ENCODE data around the gene ARMC9.

ARMC9 gene

DNA sequence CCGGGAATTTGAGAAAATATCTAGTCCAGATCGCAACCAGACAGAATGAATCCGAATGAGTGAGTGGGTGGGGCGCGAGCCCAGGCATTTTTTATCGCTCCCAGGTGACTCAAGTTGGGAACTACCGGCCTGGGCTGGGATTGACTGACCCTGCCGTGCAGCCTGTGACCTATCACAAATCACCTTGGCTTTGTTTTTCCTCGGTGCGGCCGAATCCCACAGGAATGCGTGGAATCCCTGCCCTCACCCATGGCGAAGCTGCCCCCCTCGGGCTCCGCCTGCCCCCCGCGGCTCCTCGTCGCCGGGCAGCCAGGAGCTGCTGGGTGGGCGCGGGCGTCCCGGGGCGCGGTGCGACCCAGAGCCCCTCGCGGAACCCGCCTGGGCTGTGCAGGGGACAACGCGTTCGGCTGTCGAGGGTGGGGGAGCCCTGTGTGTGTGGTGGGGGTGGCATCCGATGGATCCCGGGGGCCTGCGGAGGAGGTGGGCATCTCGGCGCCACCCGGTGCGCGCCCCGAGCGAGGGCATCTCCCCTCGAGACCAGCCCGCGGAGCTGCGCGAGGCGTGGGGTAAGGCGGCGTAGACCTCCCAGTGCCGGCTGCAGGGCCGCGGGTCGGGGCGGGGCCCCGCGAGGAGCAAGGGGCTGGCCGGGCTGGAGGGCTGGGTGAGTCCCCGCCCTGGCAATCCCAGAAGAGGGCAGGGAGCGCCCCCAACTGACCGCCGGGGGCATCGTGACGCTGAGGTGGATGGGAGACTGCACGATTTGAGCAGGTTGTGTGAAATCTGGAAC is 213.6 kb downstream of the ARMC9 start:
- peak; percentile 67 to 70 for DNase-seq (ENCODE audit: extremely low read depth in 1 of 2, low read depth in 1 of 2)

- no peak for DNase-seq (ENCODE audit: extremely low read depth in 1 of 2, low read depth in 1 of 2)
These were observed 214.2 kb downstream of the ARMC9 start for GRCh38 chr2:231412618-231412963.

DNA sequence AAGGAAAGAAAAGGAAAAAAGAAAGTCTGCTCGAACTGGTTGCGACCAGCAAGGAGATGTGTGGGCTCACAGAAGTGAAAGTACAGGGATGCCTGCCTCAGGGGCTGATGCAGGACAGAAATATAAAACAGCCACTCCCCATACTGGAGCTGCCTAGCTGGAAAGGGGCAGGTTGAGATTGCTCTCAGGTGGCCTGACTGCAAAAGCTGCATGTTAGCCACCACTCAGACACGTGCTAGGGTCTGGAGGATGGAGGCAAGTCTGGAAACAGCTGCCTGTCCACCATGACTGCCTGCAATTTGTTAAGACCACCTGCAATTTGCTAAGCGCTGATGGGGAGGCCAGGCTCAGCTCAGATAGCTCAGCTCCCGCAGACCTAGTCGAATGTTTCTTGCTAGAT is 215.0 kb downstream of the ARMC9 start:
- DNase-seq (ENCODE audit: extremely low read depth in 1 of 2, low read depth in 1 of 2): no peak

- DNase-seq (ENCODE audit: extremely low read depth in 1 of 2, low read depth in 1 of 2): no peak
These were observed 215.6 kb downstream of the ARMC9 start for GRCh38 chr2:231413921-231414476.

- DNase-seq (ENCODE audit: extremely low read depth in 1 of 2, low read depth in 1 of 2): no peak
These were observed 216.6 kb downstream of the ARMC9 start for GRCh38 chr2:231415029-231415428.

- DNase-seq (ENCODE audit: extremely low read depth in 1 of 2, low read depth in 1 of 2): no peak
These were observed 220.6 kb downstream of the ARMC9 start for GRCh38 chr2:231418820-231419640.

- no peak for DNase-seq (ENCODE audit: extremely low read depth in 1 of 2, low read depth in 1 of 2)
These were observed 222.7 kb downstream of the ARMC9 start for GRCh38 chr2:231421051-231421580.

- DNase-seq (ENCODE audit: extremely low read depth in 1 of 2, low read depth in 1 of 2): no peak
These were observed 223.6 kb downstream of the ARMC9 start for GRCh38 chr2:231422056-231422455.

DNA sequence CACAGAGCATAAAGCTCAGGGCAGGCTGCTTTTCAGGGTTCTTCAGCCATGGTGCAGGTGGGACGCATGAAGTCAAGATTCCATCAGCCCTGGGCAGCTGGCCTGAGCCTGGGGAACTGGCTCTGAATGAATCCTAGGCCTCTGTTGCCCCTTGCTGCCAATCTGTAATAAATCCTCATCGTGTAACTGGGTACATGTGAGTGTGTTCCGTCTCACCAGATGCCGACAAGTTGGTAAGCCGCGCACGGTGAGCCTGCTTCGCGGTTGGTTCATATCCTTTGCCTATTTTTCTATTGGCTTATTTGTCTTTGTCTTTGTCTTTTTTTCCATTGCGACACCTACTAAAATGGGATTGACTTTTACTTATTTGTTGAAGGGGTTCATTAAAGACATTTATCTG is 224.7 kb downstream of the ARMC9 start:
- no peak for DNase-seq (ENCODE audit: extremely low read depth in 1 of 2, low read depth in 1 of 2)
